Fibroblast of lung (primary cell): Measurements from ENCODE around the gene CHD9NB.

Experiments
- CTCF ChIP-seq, 2 donors: IDR thresholded peaks in 1 of 2; conservative IDR thresholded peaks in 1 of 2; 1 replicate in 1 of 2; 2 replicates in 1 of 2; pipeline ENCODE4 v1.5.1; 2011 to 2012; ENCODE audit warnings: low read length in 2 of 2, control low read depth in 1 of 2, inconsistent platforms in 1 of 2, low read depth in 1 of 2, mild to moderate bottlenecking in 1 of 2
- EZH2 ChIP-seq: IDR thresholded peaks from 2 replicates; pipeline ENCODE4 v1.5.1; 2012; ENCODE audit warnings: low read length, control low read depth, mild to moderate bottlenecking; ENCODE audit errors: missing control alignments

GRCh38 chr16:53053967-53054669 is 1.4 kb upstream of the CHD9NB start:
- no peak for TF ChIP-seq CTCF (conservative IDR thresholded peaks at IDR 0.05 in 1 of 2, IDR thresholded peaks at IDR 0.05 in 1 of 2; ENCODE audit: low read depth in 1 of 2, low read length in 2 of 2)
- TF ChIP-seq EZH2, result no peak
